ENCODE measurements around the gene GALC. TPM values are rescaled to one million over a fixed set of nuclear protein-coding genes. Genes with fewer than 3 reads are reported as not detected.

The GALC gene
- total and polyA plus RNA-seq, 2 donors (not counting 3 experiments of a cell fraction or from before 2014, with no cell fraction given), result 12.4 to 14.2 TPM

- Histone ChIP-seq H3K4me1 (ENCODE audit: control insufficient read depth, extremely low read depth, insufficient read depth, low read length) (peaks cover 12% of the 10 kb centered on the region), H3K9me3 (replicated peaks; ENCODE audit: control insufficient read depth, insufficient read depth, low read length) (no peaks in the 10 kb centered on the region), H3K9ac (replicated peaks; ENCODE audit: extremely low read depth, insufficient read depth, low read length) (no peak overlapping the region), H3K79me2 (ENCODE audit: control insufficient read depth, insufficient read depth, low read length) (no peaks in the 10 kb centered on the region), H2AFZ (ENCODE audit: low read depth, low read length) (no peak overlapping the region), H3K27me3 (ENCODE audit: control insufficient read depth in 2 of 2, insufficient read depth in 2 of 2, low read length in 2 of 2) (no peaks in the 10 kb centered on the region), H3K4me3 (replicated peaks in 1 of 3; ENCODE audit: insufficient read depth in 1 of 3, low read depth in 1 of 3, low read length in 3 of 3) (no peak overlapping the region), H3K4me2 (ENCODE audit: insufficient read depth, low read length) (no peak overlapping the region), H3K27ac (ENCODE audit: insufficient read depth, low read depth, low read length) (no peak overlapping the region), H3K36me3 (ENCODE audit: control insufficient read depth in 2 of 2, extremely low read depth in 1 of 2, insufficient read depth in 2 of 2, low read length in 2 of 2) (no peaks in the 10 kb centered on the region), H4K20me1 (replicated peaks; ENCODE audit: control insufficient read depth, extremely low read depth, insufficient read depth, low read length) (no peaks in the 10 kb centered on the region), H3K9me1 (replicated peaks; ENCODE audit: control insufficient read depth, extremely low read depth, insufficient read depth, low read length) (no peaks in the 10 kb centered on the region)
- FAIRE-seq (no peak), DNase-seq (ENCODE audit: low read depth, low spot score) (no peak)
- BruUV-seq (replicated peaks), result no TSS peak
- dilution Hi-C loops (cut with MboI; ENCODE audit: extremely low pct_ligation_motif_present, low sequenced_read_pairs), result no loop called here
- intact Hi-C loops (cut with micrococcal nuclease), result no loop called here
- TF ChIP-seq CTCF (IDR thresholded peaks at IDR 0.05; ENCODE audit: extremely low read depth in 1 of 2, insufficient read depth in 1 of 2, low read depth in 1 of 2, low read length in 2 of 2) (no peak), EZH2 (IDR thresholded peaks at IDR 0.05; ENCODE audit: borderline replicate concordance, low read depth, low read length, severe bottlenecking) (no peak), MAX (IDR thresholded peaks at IDR 0.05; ENCODE audit: insufficient read depth, insufficient read length) (no peak), JUN (IDR thresholded peaks at IDR 0.05; ENCODE audit: borderline replicate concordance, insufficient read depth, insufficient read length, low read depth) (no peak), POLR2AphosphoS5 (IDR thresholded peaks at IDR 0.05; ENCODE audit: insufficient read depth, low read depth, low read length) (no peak), MYC (IDR thresholded peaks at IDR 0.05; ENCODE audit: low read depth, low read length) (no peak), GATA2 (IDR thresholded peaks at IDR 0.05; ENCODE audit: insufficient read depth, insufficient read length, low read depth, low read length) (no peak), POLR2A (IDR thresholded peaks at IDR 0.05; ENCODE audit: low read depth, low read length) (no peak), FOS (IDR thresholded peaks at IDR 0.05; ENCODE audit: borderline replicate concordance, insufficient read depth, low read length) (no peak)
- POLR2A ChIA-PET, result no interaction called here
- CTCF ChIA-PET, result interaction anchor here (1.0 to 1.7 kb wide), 2 partner anchors 8 to 19 kb away, joined by 3 to 10 read pairs; no protein-coding TSS in a partner anchor
Measured at GRCh38 chr14:87995500-87996290, 2.7 kb upstream of the GALC start.

Measured in endothelial cell of umbilical vein (primary cell).